Stimulated activated CD4-positive, alpha-beta T cell treated with anti-CD3 and anti-CD28 coated beads, Interleukin-1b, Interleukin-23, amount 100 ng/mL, for 24 hours (primary cell): ENCODE results near the gene LRRC10B.

Experiments used
- DNase-seq, 4 experiments: peaks; one replicate each; pipeline ENCODE4 v3.0.0-alpha.2; 2020; ENCODE audit warnings: low read depth in 4 of 4, low spot score in 1 of 4

Gene LRRC10B

GRCh38 chr11:61486011-61486620, 22.4 kb upstream of the LRRC10B start:
- no peak for DNase-seq

GRCh38 chr11:61486779-61487178, 21.8 kb upstream of the LRRC10B start:
- DNase-seq = no peak

GRCh38 chr11:61487342-61488025, 21.1 kb upstream of the LRRC10B start:
- no peak for DNase-seq

GRCh38 chr11:61488651-61489291, 19.8 kb upstream of the LRRC10B start:
- no peak for DNase-seq

GRCh38 chr11:61489833-61490721, 18.5 kb upstream of the LRRC10B start:
- DNase-seq = no peak

GRCh38 chr11:61491736-61492395, 16.7 kb upstream of the LRRC10B start:
- no peak for DNase-seq

GRCh38 chr11:61494381-61494961, 14.1 kb upstream of the LRRC10B start:
- no peak for DNase-seq

- no peak for DNase-seq
These were observed 12.5 kb upstream of the LRRC10B start for GRCh38 chr11:61495801-61496601.

- no peak for DNase-seq
These were observed 11.7 kb upstream of the LRRC10B start for GRCh38 chr11:61496602-61497400.

- no peak for DNase-seq
These were observed 11.1 kb upstream of the LRRC10B start for GRCh38 chr11:61497473-61497872.

GRCh38 chr11:61497876-61498275, 10.7 kb upstream of the LRRC10B start:
- DNase-seq = no peak

- no peak for DNase-seq
These were observed 9.7 kb upstream of the LRRC10B start for GRCh38 chr11:61498767-61499341.

- no peak for DNase-seq
These were observed 8.6 kb upstream of the LRRC10B start for GRCh38 chr11:61499816-61500491.

GRCh38 chr11:61502522-61502921, 6.0 kb upstream of the LRRC10B start:
- no peak for DNase-seq

GRCh38 chr11:61503135-61503770, 5.3 kb upstream of the LRRC10B start:
- no peak for DNase-seq

- DNase-seq = no peak
These were observed 3.4 kb upstream of the LRRC10B start for GRCh38 chr11:61505106-61505505.

GRCh38 chr11:61505640-61506155, 2.9 kb upstream of the LRRC10B start:
- no peak for DNase-seq
